Measurements from ENCODE around the gene SNX30.

DNA sequence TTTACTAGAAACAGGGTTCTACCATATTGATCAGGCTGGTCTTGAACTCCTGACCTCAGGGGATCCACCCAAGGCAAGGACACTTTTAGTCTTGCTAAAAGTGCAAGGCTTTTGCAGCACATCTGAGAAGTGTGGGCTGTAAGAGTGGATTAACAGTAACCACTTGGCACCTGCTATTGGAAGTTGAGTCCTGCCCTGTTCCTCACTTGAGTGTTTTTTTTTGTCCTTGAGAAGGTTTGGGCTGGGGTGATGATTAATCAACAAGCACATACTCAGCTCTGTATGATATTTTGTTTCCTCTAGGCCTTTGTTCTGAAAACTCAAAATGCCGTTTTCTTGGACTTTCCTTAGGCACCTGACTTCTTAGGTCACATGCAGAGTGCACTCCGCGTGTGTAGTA, 37.4 kb downstream of the SNX30 start:
- TF ChIP-seq CTCF (IDR thresholded peaks at IDR 0.05) (no peak), POLR2A (IDR thresholded peaks at IDR 0.05) (no peak), POLR2AphosphoS5 (IDR thresholded peaks at IDR 0.05; ENCODE audit: insufficient read depth in 1 of 2, low read depth in 1 of 2) (no peak)

Measured in vagina (tissue), 2 donors.